ENCODE results near the gene TEX29. TPM values are rescaled to one million over a fixed set of nuclear protein-coding genes. Genes with fewer than 3 reads are reported as not detected.

Gene TEX29
- total and polyA plus RNA-seq, 5 donors from 2014 or later, result not detected

- peak overlapping the region in 1 of 4 donors; percentile 13 for H3K4me3 Mint-ChIP-seq
- no peak overlapping the region for H3K27ac Mint-ChIP-seq
Observed at GRCh38 chr13:111317571-111318345, 2.7 kb upstream of the TEX29 start.

GRCh38 chr13:111318386-111318785 is 2.1 kb upstream of the TEX29 start:
- no peak overlapping the region for H3K27ac Mint-ChIP-seq
- no peaks in the 10 kb centered on the region for H3K36me3 ChIP-seq (ENCODE audit: control insufficient read depth, insufficient read depth, low read length)
- peaks cover 0 to 2% (median 0%) of the 10 kb centered on the region in 4 donors for H3K4me1 Mint-ChIP-seq
- no peaks in the 10 kb centered on the region for H3K4me1 ChIP-seq (ENCODE audit: control insufficient read depth, insufficient read depth, low read length, poor library complexity, severe bottlenecking)
- H3K27me3 ChIP-seq (ENCODE audit: control insufficient read depth, insufficient read depth, low read length), result no peaks in the 10 kb centered on the region
- no peaks in the 10 kb centered on the region for H3K27me3 Mint-ChIP-seq
- no peak overlapping the region for H3K4me3 Mint-ChIP-seq
- peaks cover 18% of the 10 kb centered on the region for H3K36me3 Mint-ChIP-seq
- H3K9me3 Mint-ChIP-seq, result peaks cover 0 to 2% (median 0%) of the 10 kb centered on the region in 7 donors
- ATAC-seq (ENCODE audit: low read depth in 2 of 2) (no peak), DNase-seq (no peak)
- H3K4me3 ChIP-seq (ENCODE audit: low read depth, low read length), result no peak overlapping the region
- no peaks in the 10 kb centered on the region for H3K9me3 ChIP-seq (ENCODE audit: control insufficient read depth in 2 of 2, low read length in 2 of 2)
- no peak overlapping the region for H3K27ac ChIP-seq (ENCODE audit: insufficient read depth, low read length, poor library complexity, severe bottlenecking)

More at GRCh38 chr13:111317571-111318345, 2.7 kb upstream of the TEX29 start:
- Histone ChIP-seq H3K27ac (ENCODE audit: insufficient read depth, low read length, poor library complexity, severe bottlenecking) (no peak overlapping the region), H3K4me1 (ENCODE audit: control insufficient read depth, insufficient read depth, low read length, poor library complexity, severe bottlenecking) (no peaks in the 10 kb centered on the region), H3K9me3 (ENCODE audit: control insufficient read depth in 2 of 2, low read length in 2 of 2) (no peaks in the 10 kb centered on the region), H3K36me3 (ENCODE audit: control insufficient read depth, insufficient read depth, low read length) (no peaks in the 10 kb centered on the region), H3K27me3 (ENCODE audit: control insufficient read depth, insufficient read depth, low read length) (no peaks in the 10 kb centered on the region), H3K4me3 (ENCODE audit: low read depth, low read length) (no peak overlapping the region)
- peaks cover 18% of the 10 kb centered on the region for H3K36me3 Mint-ChIP-seq
- no peaks in the 10 kb centered on the region for H3K27me3 Mint-ChIP-seq
- H3K4me1 Mint-ChIP-seq, result peaks cover 0 to 2% (median 0%) of the 10 kb centered on the region in 4 donors
- no peak for DNase-seq
- H3K9me3 Mint-ChIP-seq, result peaks cover 0 to 2% (median 0%) of the 10 kb centered on the region in 7 donors
- ATAC-seq (ENCODE audit: low read depth in 2 of 2), result no peak

GRCh38 chr13:111319521-111319920 is 921 bp upstream of the TEX29 start:
- H3K27ac Mint-ChIP-seq, result peak overlapping the region in 2 of 3 donors; percentile 36 to 70
- ATAC-seq (ENCODE audit: low read depth in 2 of 2) (no peak), DNase-seq (no peak)
- Histone ChIP-seq H3K27me3 (ENCODE audit: control insufficient read depth, insufficient read depth, low read length) (no peaks in the 10 kb centered on the region), H3K4me1 (ENCODE audit: control insufficient read depth, insufficient read depth, low read length, poor library complexity, severe bottlenecking) (no peaks in the 10 kb centered on the region), H3K9me3 (ENCODE audit: control insufficient read depth in 2 of 2, low read length in 2 of 2) (no peaks in the 10 kb centered on the region), H3K4me3 (ENCODE audit: low read depth, low read length) (no peak overlapping the region), H3K36me3 (ENCODE audit: control insufficient read depth, insufficient read depth, low read length) (no peaks in the 10 kb centered on the region), H3K27ac (ENCODE audit: insufficient read depth, low read length, poor library complexity, severe bottlenecking) (no peak overlapping the region)
- H3K4me3 Mint-ChIP-seq, result no peak overlapping the region
- H3K36me3 Mint-ChIP-seq, result peaks cover 15% of the 10 kb centered on the region
- peaks cover 0 to 5% (median 1%) of the 10 kb centered on the region in 4 donors for H3K4me1 Mint-ChIP-seq
- no peaks in the 10 kb centered on the region for H3K27me3 Mint-ChIP-seq
- H3K9me3 Mint-ChIP-seq, result peaks cover 0 to 2% (median 0%) of the 10 kb centered on the region in 7 donors

- Mint-ChIP-seq H3K27me3 (no peaks in the 10 kb centered on the region), H3K9me3 (peaks cover 0 to 2% (median 0%) of the 10 kb centered on the region in 7 donors), H3K36me3 (peaks cover 9% of the 10 kb centered on the region), H3K27ac (no peak overlapping the region), H3K4me1 (peaks cover 0 to 5% (median 1%) of the 10 kb centered on the region in 4 donors), H3K4me3 (no peak overlapping the region)
- no peaks in the 10 kb centered on the region for H3K27me3 ChIP-seq (ENCODE audit: control insufficient read depth, insufficient read depth, low read length)
- H3K4me3 ChIP-seq (ENCODE audit: low read depth, low read length), result no peak overlapping the region
- H3K36me3 ChIP-seq (ENCODE audit: control insufficient read depth, insufficient read depth, low read length), result no peaks in the 10 kb centered on the region
- H3K4me1 ChIP-seq (ENCODE audit: control insufficient read depth, insufficient read depth, low read length, poor library complexity, severe bottlenecking), result no peaks in the 10 kb centered on the region
- ATAC-seq (ENCODE audit: low read depth in 2 of 2), result no peak
- no peak overlapping the region for H3K27ac ChIP-seq (ENCODE audit: insufficient read depth, low read length, poor library complexity, severe bottlenecking)
- DNase-seq, result no peak
- H3K9me3 ChIP-seq (ENCODE audit: control insufficient read depth in 2 of 2, low read length in 2 of 2), result no peaks in the 10 kb centered on the region
Observed at GRCh38 chr13:111322001-111322915, 1.8 kb downstream of the TEX29 start.

GRCh38 chr13:111322916-111323331 is 2.5 kb downstream of the TEX29 start:
- H3K27me3 Mint-ChIP-seq, result no peaks in the 10 kb centered on the region
- H3K9me3 Mint-ChIP-seq, result peaks cover 0 to 2% (median 0%) of the 10 kb centered on the region in 7 donors
- H3K4me3 Mint-ChIP-seq, result no peak overlapping the region
- H3K4me3 ChIP-seq (ENCODE audit: low read depth, low read length), result no peak overlapping the region
- no peaks in the 10 kb centered on the region for H3K4me1 ChIP-seq (ENCODE audit: control insufficient read depth, insufficient read depth, low read length, poor library complexity, severe bottlenecking)
- H3K36me3 ChIP-seq (ENCODE audit: control insufficient read depth, insufficient read depth, low read length), result no peaks in the 10 kb centered on the region
- H3K9me3 ChIP-seq (ENCODE audit: control insufficient read depth in 2 of 2, low read length in 2 of 2), result no peaks in the 10 kb centered on the region
- no peak overlapping the region for H3K27ac ChIP-seq (ENCODE audit: insufficient read depth, low read length, poor library complexity, severe bottlenecking)
- H3K36me3 Mint-ChIP-seq, result peaks cover 6% of the 10 kb centered on the region
- DNase-seq, result no peak
- H3K27ac Mint-ChIP-seq, result no peak overlapping the region
- H3K27me3 ChIP-seq (ENCODE audit: control insufficient read depth, insufficient read depth, low read length), result no peaks in the 10 kb centered on the region
- H3K4me1 Mint-ChIP-seq, result peaks cover 0 to 5% (median 1%) of the 10 kb centered on the region in 4 donors
- no peak for ATAC-seq (ENCODE audit: low read depth in 2 of 2)

GRCh38 chr13:111323549-111323948 is 3.1 kb downstream of the TEX29 start:
- Mint-ChIP-seq H3K9me3 (peaks cover 0 to 2% (median 0%) of the 10 kb centered on the region in 7 donors), H3K27me3 (no peaks in the 10 kb centered on the region), H3K27ac (peak overlapping the region in 1 of 3 donors; percentile 16), H3K4me3 (no peak overlapping the region), H3K4me1 (peaks cover 0 to 5% (median 1%) of the 10 kb centered on the region in 4 donors), H3K36me3 (peaks cover 4% of the 10 kb centered on the region)
- Histone ChIP-seq H3K27me3 (ENCODE audit: control insufficient read depth, insufficient read depth, low read length) (no peaks in the 10 kb centered on the region), H3K4me1 (ENCODE audit: control insufficient read depth, insufficient read depth, low read length, poor library complexity, severe bottlenecking) (no peaks in the 10 kb centered on the region), H3K36me3 (ENCODE audit: control insufficient read depth, insufficient read depth, low read length) (no peaks in the 10 kb centered on the region), H3K9me3 (ENCODE audit: control insufficient read depth in 2 of 2, low read length in 2 of 2) (no peaks in the 10 kb centered on the region), H3K27ac (ENCODE audit: insufficient read depth, low read length, poor library complexity, severe bottlenecking) (no peak overlapping the region), H3K4me3 (ENCODE audit: low read depth, low read length) (no peak overlapping the region)
- no peak for DNase-seq
- ATAC-seq (ENCODE audit: low read depth in 2 of 2), result no peak

- Histone ChIP-seq H3K9me3 (ENCODE audit: control insufficient read depth in 2 of 2, low read length in 2 of 2) (no peaks in the 10 kb centered on the region), H3K4me1 (ENCODE audit: control insufficient read depth, insufficient read depth, low read length, poor library complexity, severe bottlenecking) (no peaks in the 10 kb centered on the region), H3K36me3 (ENCODE audit: control insufficient read depth, insufficient read depth, low read length) (no peaks in the 10 kb centered on the region), H3K4me3 (ENCODE audit: low read depth, low read length) (no peak overlapping the region), H3K27me3 (ENCODE audit: control insufficient read depth, insufficient read depth, low read length) (no peaks in the 10 kb centered on the region), H3K27ac (ENCODE audit: insufficient read depth, low read length, poor library complexity, severe bottlenecking) (no peak overlapping the region)
- Mint-ChIP-seq H3K4me1 (peaks cover 0 to 5% (median 1%) of the 10 kb centered on the region in 4 donors), H3K4me3 (no peak overlapping the region), H3K9me3 (peaks cover 0 to 2% (median 0%) of the 10 kb centered on the region in 7 donors), H3K36me3 (peaks cover under 1% of the 10 kb centered on the region), H3K27me3 (no peaks in the 10 kb centered on the region), H3K27ac (peak overlapping the region in 1 of 3 donors; percentile 16)
- DNase-seq (no peak), ATAC-seq (ENCODE audit: low read depth in 2 of 2) (no peak)
Observed at GRCh38 chr13:111323950-111324651, 3.7 kb downstream of the TEX29 start.

Measured in CD4-positive, CD25-positive, alpha-beta regulatory T cell (primary cell).